ENCODE measurements around the gene OTOGL.

OTOGL gene

GRCh38 chr12:80121661-80122060 is 22.3 kb downstream of the OTOGL start:
- no peaks in the 10 kb centered on the region for H3K79me2 ChIP-seq (ENCODE audit: low read length)
- DNase-seq: no peak
- H3K9me2 ChIP-seq (replicated peaks; ENCODE audit: insufficient read depth, low read length): no peaks in the 10 kb centered on the region

GRCh38 chr12:80129895-80130530 is 30.7 kb downstream of the OTOGL start:
- H3K27ac ChIP-seq (ENCODE audit: low read length): no peak overlapping the region
- no peaks in the 10 kb centered on the region for H3K27me3 ChIP-seq (replicated peaks; ENCODE audit: insufficient read depth, low read length)
- H3K9me2 ChIP-seq (replicated peaks; ENCODE audit: insufficient read depth, low read length): no peaks in the 10 kb centered on the region
- H3K36me3 ChIP-seq (replicated peaks; ENCODE audit: insufficient read depth, low read length): no peaks in the 10 kb centered on the region
- H3K4me3 ChIP-seq (ENCODE audit: low read length): no peak overlapping the region
- no peak overlapping the region for H3K4me2 ChIP-seq (ENCODE audit: low read depth, low read length)
- DNase-seq: no peak
- no peak overlapping the region for H3K9ac ChIP-seq (ENCODE audit: low read length)
- no peaks in the 10 kb centered on the region for H3F3A ChIP-seq (ENCODE audit: insufficient read depth, low read length)
- no peaks in the 10 kb centered on the region for H3K79me2 ChIP-seq (ENCODE audit: low read length)
- no peak for TF ChIP-seq EZH2phosphoT487 (IDR thresholded peaks at IDR 0.05; ENCODE audit: low read length)
- TF ChIP-seq CTCF (IDR thresholded peaks at IDR 0.05; ENCODE audit: low read length): no peak
- no peak for TF ChIP-seq EZH2 (optimal IDR thresholded peaks at IDR 0.05; ENCODE audit: low read depth, low read length)
- H2AFZ ChIP-seq (ENCODE audit: low read length): no peak overlapping the region
- H3K9me3 ChIP-seq (replicated peaks; ENCODE audit: insufficient read depth, low read length): no peaks in the 10 kb centered on the region
- no peaks in the 10 kb centered on the region for H4K20me1 ChIP-seq (ENCODE audit: insufficient read depth, low read length)
- no peaks in the 10 kb centered on the region for H3K4me1 ChIP-seq (ENCODE audit: low read length)

More at GRCh38 chr12:80121661-80122060, 22.3 kb downstream of the OTOGL start:
- Histone ChIP-seq H3K4me1 (ENCODE audit: low read length) (no peaks in the 10 kb centered on the region), H3K4me3 (ENCODE audit: low read length) (no peak overlapping the region), H3K9ac (ENCODE audit: low read length) (no peak overlapping the region), H3K4me2 (ENCODE audit: low read depth, low read length) (no peak overlapping the region), H3F3A (ENCODE audit: insufficient read depth, low read length) (no peaks in the 10 kb centered on the region), H3K27me3 (replicated peaks; ENCODE audit: insufficient read depth, low read length) (no peaks in the 10 kb centered on the region), H3K9me3 (replicated peaks; ENCODE audit: insufficient read depth, low read length) (no peaks in the 10 kb centered on the region), H3K36me3 (replicated peaks; ENCODE audit: insufficient read depth, low read length) (no peaks in the 10 kb centered on the region), H4K20me1 (ENCODE audit: insufficient read depth, low read length) (no peaks in the 10 kb centered on the region), H3K27ac (ENCODE audit: low read length) (no peak overlapping the region), H2AFZ (ENCODE audit: low read length) (no peak overlapping the region)
- TF ChIP-seq EZH2phosphoT487 (IDR thresholded peaks at IDR 0.05; ENCODE audit: low read length) (no peak), EZH2 (optimal IDR thresholded peaks at IDR 0.05; ENCODE audit: low read depth, low read length) (no peak), CTCF (IDR thresholded peaks at IDR 0.05; ENCODE audit: low read length) (no peak)

- no peak overlapping the region for H2AFZ ChIP-seq (ENCODE audit: low read length)
- H3K4me2 ChIP-seq (ENCODE audit: low read depth, low read length): no peak overlapping the region
- no peaks in the 10 kb centered on the region for H3K27me3 ChIP-seq (replicated peaks; ENCODE audit: insufficient read depth, low read length)
- H3K9ac ChIP-seq (ENCODE audit: low read length): no peak overlapping the region
- H3K36me3 ChIP-seq (replicated peaks; ENCODE audit: insufficient read depth, low read length): no peaks in the 10 kb centered on the region
- no peak overlapping the region for H3K27ac ChIP-seq (ENCODE audit: low read length)
- H3K9me3 ChIP-seq (replicated peaks; ENCODE audit: insufficient read depth, low read length): no peaks in the 10 kb centered on the region
- no peak for DNase-seq
- H3K4me3 ChIP-seq (ENCODE audit: low read length): no peak overlapping the region
- no peaks in the 10 kb centered on the region for H3K9me2 ChIP-seq (replicated peaks; ENCODE audit: insufficient read depth, low read length)
- H4K20me1 ChIP-seq (ENCODE audit: insufficient read depth, low read length): no peaks in the 10 kb centered on the region
- H3K79me2 ChIP-seq (ENCODE audit: low read length): no peaks in the 10 kb centered on the region
- no peaks in the 10 kb centered on the region for H3K4me1 ChIP-seq (ENCODE audit: low read length)
- no peak for TF ChIP-seq CTCF (IDR thresholded peaks at IDR 0.05; ENCODE audit: low read length)
- no peak for TF ChIP-seq EZH2phosphoT487 (IDR thresholded peaks at IDR 0.05; ENCODE audit: low read length)
- TF ChIP-seq EZH2 (optimal IDR thresholded peaks at IDR 0.05; ENCODE audit: low read depth, low read length): no peak
- H3F3A ChIP-seq (ENCODE audit: insufficient read depth, low read length): no peaks in the 10 kb centered on the region
Measured at GRCh38 chr12:80135624-80136023, 36.3 kb downstream of the OTOGL start.

Measured in MM.1S (cell line).